Fibroblast of the aortic adventitia (primary cell): Measurements from ENCODE around the gene GGPS1. TPM values are rescaled to one million over a fixed set of nuclear protein-coding genes. Genes with fewer than 3 reads are reported as not detected.
A peak's percentile ranks its signal among the peaks of the same experiment; 100 is the strongest.
"Not testable (repeated sequence)": the region's sequence is repeated elsewhere in the genome, so short reads cannot be mapped to it uniquely, and the experiment has no call there.

ENCODE experiments used
- DNase-seq: peaks from one replicate; pipeline ENCODE4 v3.0.0-alpha.2; 2010; ENCODE audit warnings: low read depth
- H3K4me3 ChIP-seq: 2 replicates; pipeline ENCODE4 v1.5.1; 2011; ENCODE audit warnings: low read depth, mild to moderate bottlenecking, control low read depth, low read length, moderate library complexity
- total RNA-seq: library from RNA; depleted of rRNA; stranded (reverse); fragments of >200 nt; gene quantifications from 2 replicates; pipeline ENCODE4 v1.2.3, GENCODE V29; 2012; ENCODE audit warnings: low replicate concordance
- TF ChIP-seq, protein P1 (sequence below): IDR thresholded peaks from 2 replicates; pipeline ENCODE4 v1.5.1; 2011; ENCODE audit warnings: mild to moderate bottlenecking, low read length, control low read depth, inconsistent platforms; ENCODE audit not compliant: insufficient read depth

Gene GGPS1
- total RNA-seq, 1 donor, result 41.8 TPM

- no peak for DNase-seq
- TF ChIP-seq, protein P1, sequence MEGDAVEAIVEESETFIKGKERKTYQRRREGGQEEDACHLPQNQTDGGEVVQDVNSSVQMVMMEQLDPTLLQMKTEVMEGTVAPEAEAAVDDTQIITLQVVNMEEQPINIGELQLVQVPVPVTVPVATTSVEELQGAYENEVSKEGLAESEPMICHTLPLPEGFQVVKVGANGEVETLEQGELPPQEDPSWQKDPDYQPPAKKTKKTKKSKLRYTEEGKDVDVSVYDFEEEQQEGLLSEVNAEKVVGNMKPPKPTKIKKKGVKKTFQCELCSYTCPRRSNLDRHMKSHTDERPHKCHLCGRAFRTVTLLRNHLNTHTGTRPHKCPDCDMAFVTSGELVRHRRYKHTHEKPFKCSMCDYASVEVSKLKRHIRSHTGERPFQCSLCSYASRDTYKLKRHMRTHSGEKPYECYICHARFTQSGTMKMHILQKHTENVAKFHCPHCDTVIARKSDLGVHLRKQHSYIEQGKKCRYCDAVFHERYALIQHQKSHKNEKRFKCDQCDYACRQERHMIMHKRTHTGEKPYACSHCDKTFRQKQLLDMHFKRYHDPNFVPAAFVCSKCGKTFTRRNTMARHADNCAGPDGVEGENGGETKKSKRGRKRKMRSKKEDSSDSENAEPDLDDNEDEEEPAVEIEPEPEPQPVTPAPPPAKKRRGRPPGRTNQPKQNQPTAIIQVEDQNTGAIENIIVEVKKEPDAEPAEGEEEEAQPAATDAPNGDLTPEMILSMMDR, result no peak
Measured at GRCh38 chr1:235357485-235358373, 29.4 kb downstream of the GGPS1 start.

GRCh38 chr1:235358899-235359298 lies 30.5 kb downstream of the GGPS1 start:
- TF ChIP-seq, protein P1, result no peak
- H3K4me3 ChIP-seq, result no peak overlapping the region
- DNase-seq, result no peak

More at GRCh38 chr1:235357485-235358373, 29.4 kb downstream of the GGPS1 start:
- no peak overlapping the region for H3K4me3 ChIP-seq

GRCh38 chr1:235364189-235364588 lies 35.8 kb downstream of the GGPS1 start:
- DNase-seq, H3K4me3 ChIP-seq: not testable (repeated sequence)

DNA sequence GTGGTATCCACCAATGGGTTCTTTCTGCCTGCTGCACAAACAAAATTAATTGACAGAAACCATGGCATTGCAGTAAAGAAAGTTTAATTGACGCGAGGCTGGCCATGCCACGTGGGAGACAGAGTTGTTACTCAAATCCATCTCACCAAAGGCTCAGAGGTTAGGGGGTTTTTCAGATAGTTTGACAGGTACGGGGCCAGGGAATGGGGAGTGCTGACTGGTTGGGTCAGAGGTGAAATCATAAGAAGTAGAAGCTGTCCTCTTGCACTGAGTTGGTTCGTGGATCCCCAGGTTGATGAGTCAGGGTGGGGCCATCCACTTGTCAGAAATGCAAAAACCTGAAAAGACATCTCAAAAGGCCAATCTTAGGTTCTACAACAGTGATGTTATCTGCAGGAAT lies 37.9 kb downstream of the GGPS1 start:
- H3K4me3 ChIP-seq, result no peak overlapping the region
- no peak for DNase-seq
- TF ChIP-seq, protein P1, result no peak

GRCh38 chr1:235367000-235367908 lies 38.9 kb downstream of the GGPS1 start, which contains the start of gene TBCE:
TBCE (plus strand) TSS chr1:235367427; CDS start chr1:235380050, 12,623 bp downstream.
- peak within 1 kb of the TSS; percentile 94 for H3K4me3 ChIP-seq
- TF ChIP-seq, protein P1, result peak; percentile 25
- DNase-seq, result peak; percentile 95

DNA sequence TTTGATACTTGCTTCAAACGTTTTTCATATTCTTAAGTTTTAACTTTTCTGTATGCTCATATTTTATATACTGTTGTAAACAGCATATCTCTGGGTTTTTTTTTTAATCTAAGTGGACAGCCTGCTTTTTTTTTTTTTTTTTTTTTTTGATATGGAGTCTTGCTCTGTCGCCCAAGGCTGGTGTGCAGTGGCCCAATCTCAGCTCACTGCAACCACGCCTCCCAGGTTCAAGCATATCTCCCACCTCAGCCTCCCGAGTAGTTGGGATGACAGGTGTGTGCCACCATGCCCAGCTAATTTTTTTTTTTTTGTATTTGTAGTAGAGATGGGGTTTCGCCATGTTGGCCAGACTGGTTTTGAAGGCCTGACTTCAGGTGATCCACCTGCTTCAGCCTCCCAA lies 40.1 kb downstream of the GGPS1 start:
- peak overlapping the region; percentile 56 for H3K4me3 ChIP-seq
- DNase-seq, result no peak
- TF ChIP-seq, protein P1, result no peak

DNA sequence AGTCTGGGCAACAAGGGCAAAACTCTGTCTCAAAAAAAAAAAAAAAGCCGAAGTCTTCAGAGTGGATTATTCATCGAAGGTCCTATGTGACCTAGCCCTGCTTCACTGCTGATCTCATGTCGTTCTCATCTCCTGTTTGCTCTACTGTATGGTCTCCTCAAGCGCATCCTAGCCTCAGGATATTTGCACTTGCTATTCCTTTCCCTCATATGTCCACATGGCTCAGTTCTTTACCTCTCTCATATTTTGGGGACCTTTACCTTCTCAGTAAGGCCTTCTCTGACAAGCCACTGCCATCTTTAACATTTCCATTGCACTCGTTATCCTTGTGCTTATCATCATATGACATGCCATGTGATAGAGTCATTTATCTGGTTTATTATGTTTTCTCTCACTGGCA lies 41.4 kb downstream of the GGPS1 start:
- DNase-seq, result no peak
- H3K4me3 ChIP-seq, result no peak overlapping the region
- TF ChIP-seq, protein P1, result no peak
